Measurements from ENCODE around the gene TTC21A.

DNA sequence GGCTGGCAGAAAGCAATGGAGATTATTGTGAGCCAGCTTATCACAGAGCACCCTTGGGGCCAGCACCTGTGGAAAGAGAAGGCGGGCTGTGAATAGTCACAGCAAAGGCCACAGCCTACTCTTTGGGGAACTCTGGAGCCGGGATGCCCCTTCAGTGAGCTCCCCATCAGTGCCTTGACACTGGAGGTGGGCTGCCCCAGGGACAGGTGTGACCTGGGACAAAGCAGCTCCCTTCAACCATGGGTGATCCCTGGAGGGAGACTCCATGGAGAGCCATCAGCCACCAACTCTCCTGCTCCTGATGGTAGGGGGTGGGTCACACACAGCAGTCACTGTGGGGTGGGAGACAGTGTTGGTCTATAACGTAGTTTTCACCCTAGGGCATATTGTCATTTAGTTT lies 5.8 kb downstream of the TTC21A start:
- TF ChIP-seq, protein P1, sequence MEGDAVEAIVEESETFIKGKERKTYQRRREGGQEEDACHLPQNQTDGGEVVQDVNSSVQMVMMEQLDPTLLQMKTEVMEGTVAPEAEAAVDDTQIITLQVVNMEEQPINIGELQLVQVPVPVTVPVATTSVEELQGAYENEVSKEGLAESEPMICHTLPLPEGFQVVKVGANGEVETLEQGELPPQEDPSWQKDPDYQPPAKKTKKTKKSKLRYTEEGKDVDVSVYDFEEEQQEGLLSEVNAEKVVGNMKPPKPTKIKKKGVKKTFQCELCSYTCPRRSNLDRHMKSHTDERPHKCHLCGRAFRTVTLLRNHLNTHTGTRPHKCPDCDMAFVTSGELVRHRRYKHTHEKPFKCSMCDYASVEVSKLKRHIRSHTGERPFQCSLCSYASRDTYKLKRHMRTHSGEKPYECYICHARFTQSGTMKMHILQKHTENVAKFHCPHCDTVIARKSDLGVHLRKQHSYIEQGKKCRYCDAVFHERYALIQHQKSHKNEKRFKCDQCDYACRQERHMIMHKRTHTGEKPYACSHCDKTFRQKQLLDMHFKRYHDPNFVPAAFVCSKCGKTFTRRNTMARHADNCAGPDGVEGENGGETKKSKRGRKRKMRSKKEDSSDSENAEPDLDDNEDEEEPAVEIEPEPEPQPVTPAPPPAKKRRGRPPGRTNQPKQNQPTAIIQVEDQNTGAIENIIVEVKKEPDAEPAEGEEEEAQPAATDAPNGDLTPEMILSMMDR (conservative IDR thresholded peaks at IDR 0.05; ENCODE audit: low read depth, low read length): no peak
- TF ChIP-seq EZH2phosphoT487 (IDR thresholded peaks at IDR 0.05; ENCODE audit: borderline replicate concordance, low read length): no peak
